Glomerular visceral epithelial cell (primary cell): Measurements from ENCODE around the gene ZNF529.

Experiments
- DNase-seq: peaks from one replicate; pipeline ENCODE4 v3.0.0-alpha.2; 2016; ENCODE audit errors: extremely low spot score

The ZNF529 gene

DNA sequence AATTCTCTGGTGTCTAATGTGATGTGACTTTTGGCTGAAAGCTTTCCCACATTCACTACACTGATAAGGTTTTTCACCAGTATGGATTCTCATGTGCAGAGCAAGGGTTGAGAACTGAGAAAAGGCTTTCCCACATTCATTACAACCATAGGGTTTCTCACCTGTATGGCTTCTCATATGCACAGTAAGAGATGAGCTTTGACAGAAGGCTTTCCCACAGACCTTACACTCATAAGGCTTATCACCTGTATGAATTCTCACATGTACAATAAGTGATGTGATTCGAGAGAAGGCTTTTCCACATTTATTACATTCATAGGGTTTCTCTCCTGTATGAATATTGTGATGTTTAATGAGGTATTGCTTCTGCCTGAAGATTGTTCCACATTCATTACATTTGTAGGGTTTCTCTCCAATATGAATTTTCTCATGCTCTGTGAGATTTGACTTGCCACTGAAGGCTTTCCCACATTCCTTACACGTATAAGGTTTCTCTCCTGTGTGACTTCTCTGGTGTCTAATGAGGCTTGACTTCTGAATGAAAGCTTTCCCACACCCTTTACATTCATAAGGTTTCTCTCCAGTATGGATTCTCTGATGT is 59.0 kb downstream of the ZNF529 start:
- no peak for DNase-seq

DNA sequence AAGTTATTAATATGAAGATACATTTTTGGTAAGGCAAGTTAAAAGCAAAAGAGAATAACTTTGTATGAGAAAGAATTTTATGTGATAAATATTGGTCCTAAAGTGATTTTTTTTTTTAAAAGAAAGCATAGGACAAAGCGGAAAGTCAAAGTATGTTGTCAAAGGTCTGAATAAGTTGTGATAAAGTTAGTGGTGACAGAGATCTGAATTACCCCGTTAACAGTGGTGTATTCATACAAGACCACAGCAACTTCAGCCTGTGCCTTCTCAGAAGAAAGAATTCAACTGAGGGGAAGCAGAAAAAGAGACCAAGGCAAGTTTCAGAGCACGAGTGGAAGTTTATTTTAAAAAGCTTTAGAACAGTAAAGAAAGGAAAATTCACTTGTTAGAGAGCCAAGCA is 64.8 kb downstream of the ZNF529 start:
- DNase-seq: no peak

DNA sequence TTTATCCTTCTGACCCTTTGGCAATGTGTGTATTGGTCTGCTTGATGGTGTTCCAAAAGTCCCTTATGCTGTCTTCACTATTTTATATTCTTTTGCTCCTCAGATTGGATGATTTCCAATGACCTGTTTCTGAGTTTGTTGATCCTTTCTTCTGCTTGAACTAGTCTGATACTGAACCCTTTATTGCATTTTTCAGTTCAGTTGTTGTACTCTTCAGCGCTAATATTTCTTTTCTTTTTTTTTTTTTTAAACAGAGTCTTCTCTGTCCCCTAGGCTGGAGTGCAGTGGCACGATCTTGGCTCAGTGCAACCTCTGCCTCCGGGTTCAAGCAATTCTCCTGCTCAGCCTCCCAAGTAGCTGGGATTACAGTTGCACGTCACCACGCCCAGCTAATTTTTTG is 71.1 kb downstream of the ZNF529 start:
- DNase-seq: no peak

DNA sequence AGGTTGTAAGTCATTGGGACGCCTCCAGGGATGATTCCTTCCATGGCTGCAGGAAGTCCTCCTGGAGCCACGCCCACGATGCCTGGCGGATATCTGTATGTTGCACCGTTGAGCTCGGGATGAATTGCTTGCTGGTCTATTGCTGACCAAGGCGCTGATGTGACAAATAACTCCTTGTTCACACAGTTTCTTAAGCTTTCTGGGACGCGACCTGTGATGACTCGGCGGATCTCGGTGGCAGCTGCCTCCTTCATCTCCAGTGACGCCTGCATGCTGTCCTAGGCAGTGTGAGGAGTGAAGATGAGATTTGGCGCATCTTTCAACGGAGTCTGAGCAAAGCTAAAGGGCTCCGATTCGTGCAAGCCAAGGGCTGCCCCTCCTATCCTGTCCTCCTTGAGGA is 76.1 kb downstream of the ZNF529 start:
- DNase-seq: no peak
